HEK293 (cell line): ENCODE results near the gene TP63.

Source experiments
- CTCF ChIA-PET: fragments of 350-600 bp; formaldehyde crosslinking; extraction: SDS; loops from one replicate; lab custom pipeline; 2021; ENCODE audit warnings: antibody characterized with exemption; lab: Yijun Ruan, JAX
- POLR2A ChIA-PET: fragments of 300-600 bp; formaldehyde crosslinking; extraction: SDS; loops from one replicate; lab custom pipeline; 2020; ENCODE audit warnings: antibody characterized with exemption, inconsistent platforms; lab: Yijun Ruan, JAX
- H3K27ac ChIP-seq: fragments of 200-500 bp; sonication (Bioruptor generic); 2 replicates; pipeline ENCODE4 v1.5.1; 2014; ENCODE audit warnings: low read depth, low read length, control low read depth, inconsistent platforms; ENCODE audit errors: extremely low read depth
- H3K36me3 ChIP-seq, 2 experiments: fragments of 200-500 bp in 1 of 2; sonication (Bioruptor generic) in 1 of 2; 1 replicate in 1 of 2; 2 replicates in 1 of 2; pipeline ENCODE4 v1.5.1; 2014 to 2017; ENCODE audit warnings: inconsistent platforms in 2 of 2, low read length in 2 of 2; ENCODE audit not compliant: control insufficient read depth in 2 of 2, insufficient read depth in 1 of 2
- H3K4me1 ChIP-seq: fragments of 200-500 bp; sonication (Bioruptor generic); 2 replicates; pipeline ENCODE4 v1.5.1; 2014; ENCODE audit warnings: mild to moderate bottlenecking, low read length, inconsistent platforms; ENCODE audit not compliant: control insufficient read depth, insufficient read depth
- H3K4me3 ChIP-seq: 2 replicates; pipeline ENCODE4 v1.5.1; 2011; ENCODE audit warnings: low read depth, mild to moderate bottlenecking, control low read depth, low read length, moderate library complexity
- H3K9me3 ChIP-seq: fragments of 200-500 bp; sonication (Bioruptor generic); 2 replicates; pipeline ENCODE4 v1.5.1; 2014; ENCODE audit warnings: low read depth, low read length, inconsistent platforms; ENCODE audit not compliant: control insufficient read depth, insufficient read depth
- HOXC10 ChIP-seq: sonication (generic); formaldehyde crosslinking; IDR thresholded peaks from 2 replicates; pipeline ENCODE4 v1.8.1; 2023; ENCODE audit warnings: mild to moderate bottlenecking, missing genetic modification reagents
- SALL2 ChIP-seq: fragments of 450-650 bp; formaldehyde crosslinking; IDR thresholded peaks from 2 replicates; pipeline ENCODE4 v1.5.0; 2017; ENCODE audit warnings: missing biosample characterization, mild to moderate bottlenecking, missing genetic modification characterization, borderline replicate concordance
- ZBTB44 ChIP-seq: fragments of 450-650 bp; IDR thresholded peaks from 2 replicates; pipeline ENCODE4 v1.5.1; 2018; ENCODE audit warnings: missing biosample characterization, mild to moderate bottlenecking, missing genetic modification characterization
- ZNF148 ChIP-seq: fragments of 450-650 bp; formaldehyde crosslinking; IDR thresholded peaks from 2 replicates; pipeline ENCODE4 v1.5.0; 2017; ENCODE audit warnings: missing biosample characterization, missing genetic modification characterization, borderline replicate concordance
- ZNF184 ChIP-seq: fragments of 450-650 bp; IDR thresholded peaks from 2 replicates; pipeline ENCODE4 v1.5.1; 2018; ENCODE audit warnings: missing biosample characterization, mild to moderate bottlenecking, missing genetic modification characterization
- ZNF211 ChIP-seq: fragments of 450-650 bp; formaldehyde crosslinking; IDR thresholded peaks from 2 replicates; pipeline ENCODE4 v1.5.1; 2016; ENCODE audit warnings: low read depth, missing biosample characterization, missing genetic modification characterization
- ZNF221 ChIP-seq: fragments of 450-650 bp; formaldehyde crosslinking; IDR thresholded peaks from 2 replicates; pipeline ENCODE4 v1.5.1; 2017; ENCODE audit warnings: missing biosample characterization, missing genetic modification characterization, borderline replicate concordance
- ZNF341 ChIP-seq: fragments of 450-650 bp; formaldehyde crosslinking; IDR thresholded peaks from 2 replicates; pipeline ENCODE4; 2016; ENCODE audit warnings: low read depth, missing biosample characterization, missing genetic modification characterization
- ZNF366 ChIP-seq: fragments of 450-650 bp; formaldehyde crosslinking; conservative IDR thresholded peaks from 2 replicates; pipeline ENCODE4 v1.5.1; 2016; ENCODE audit warnings: missing biosample characterization, missing genetic modification characterization
- ZNF561 ChIP-seq: fragments of 450-650 bp; IDR thresholded peaks from 2 replicates; pipeline ENCODE4 v1.5.1; 2018; ENCODE audit warnings: missing biosample characterization, missing genetic modification characterization, borderline replicate concordance
- ZNF596 ChIP-seq: fragments of 450-650 bp; IDR thresholded peaks from 2 replicates; pipeline ENCODE4 v1.5.0; 2018; ENCODE audit warnings: missing biosample characterization, mild to moderate bottlenecking, missing genetic modification characterization, moderate library complexity
- ZNF654 ChIP-seq: fragments of 450-650 bp; formaldehyde crosslinking; IDR thresholded peaks from 2 replicates; pipeline ENCODE4 v1.5.1; 2016; ENCODE audit warnings: low read depth, missing biosample characterization, missing genetic modification characterization
- ZNF664 ChIP-seq: fragments of 450-650 bp; formaldehyde crosslinking; IDR thresholded peaks from 2 replicates; pipeline ENCODE4 v1.5.1; 2016; ENCODE audit warnings: missing biosample characterization, missing genetic modification characterization
- ZNF747 ChIP-seq: fragments of 450-650 bp; formaldehyde crosslinking; IDR thresholded peaks from 2 replicates; pipeline ENCODE4 v1.5.1; 2016; ENCODE audit warnings: missing biosample characterization, missing genetic modification characterization
- ZNF792 ChIP-seq: fragments of 450-650 bp; formaldehyde crosslinking; IDR thresholded peaks from 2 replicates; pipeline ENCODE4 v1.5.1; 2016; ENCODE audit warnings: missing biosample characterization, missing genetic modification characterization
- TF ChIP-seq, protein P1 (sequence below): IDR thresholded peaks from 2 replicates; pipeline ENCODE4 v1.6.1; 2011; ENCODE audit warnings: mild to moderate bottlenecking, low read depth, low read length, borderline replicate concordance
- TF ChIP-seq, protein P2 (sequence below): fragments of 450-650 bp; formaldehyde crosslinking; optimal IDR thresholded peaks from 2 replicates; pipeline ENCODE3; 2016; ENCODE audit warnings: missing biosample characterization, mild to moderate bottlenecking, missing genetic modification characterization
- TF ChIP-seq, protein P3 (sequence below): fragments of 450-650 bp; formaldehyde crosslinking; IDR thresholded peaks from 2 replicates; pipeline ENCODE4 v1.5.1; 2016; ENCODE audit warnings: missing biosample characterization, missing genetic modification characterization, low read depth

Gene TP63

DNA sequence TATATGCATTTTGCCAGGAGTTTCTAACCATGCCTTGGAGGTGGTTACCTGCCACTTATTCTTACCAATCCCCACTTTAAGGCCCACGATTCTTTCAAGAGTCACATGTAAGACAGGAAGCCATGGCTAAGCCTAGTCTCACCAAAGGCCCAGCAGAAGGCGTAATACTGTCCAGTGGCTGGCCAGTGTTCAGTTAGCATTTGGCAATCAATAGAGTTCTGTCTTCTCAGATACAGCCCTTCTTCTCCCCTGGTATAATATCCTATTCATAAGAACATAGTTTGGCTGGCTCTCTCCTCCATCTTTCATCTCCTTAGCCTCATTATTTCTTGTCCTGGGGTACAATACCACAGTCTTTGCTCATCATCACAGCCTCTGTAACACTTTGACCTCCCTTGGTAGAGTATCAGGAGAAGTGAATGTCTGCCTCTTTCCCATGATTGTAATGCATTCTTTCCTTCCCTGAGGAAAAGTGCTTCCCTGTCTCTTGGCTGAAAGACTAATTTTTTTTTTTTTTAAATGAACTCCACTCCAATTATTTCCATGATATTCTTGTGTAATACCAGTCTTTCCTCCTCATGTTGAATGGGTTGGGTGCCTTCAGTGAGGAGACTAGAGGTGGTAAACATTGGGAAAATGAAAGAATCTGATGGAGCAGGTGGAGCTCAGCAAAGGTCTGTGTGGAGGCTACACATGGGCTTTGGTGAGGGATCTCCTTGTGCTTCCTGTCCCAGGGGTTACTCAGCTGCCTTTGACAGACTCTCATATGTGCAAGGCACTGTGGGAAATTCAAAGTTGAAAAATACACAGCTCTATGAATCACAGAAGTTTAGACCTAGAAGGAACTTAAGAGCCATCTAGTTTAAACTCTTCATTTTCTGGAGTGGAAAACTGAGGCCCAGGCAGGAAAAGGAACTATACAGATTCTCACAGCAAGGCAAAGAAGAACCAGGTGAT, 271.3 kb downstream of the TP63 start:
- ChIA-PET POLR2A (no interaction called here), CTCF (no interaction called here)
- TF ChIP-seq ZNF654 (tag by site-specific recombination) (no peak), HOXC10 (CRISPR knock-in tag) (no peak)
- H3K4me3 ChIP-seq: no peak overlapping the region
- H3K27ac ChIP-seq: no peak overlapping the region
- no peaks in the 10 kb centered on the region for H3K4me1 ChIP-seq
- H3K36me3 ChIP-seq: no peaks in the 10 kb centered on the region
- H3K9me3 ChIP-seq: no peaks in the 10 kb centered on the region

GRCh38 chr3:189903562-189904250, 272.5 kb downstream of the TP63 start:
- no peak for TF ChIP-seq ZNF366
- TF ChIP-seq, protein P1, sequence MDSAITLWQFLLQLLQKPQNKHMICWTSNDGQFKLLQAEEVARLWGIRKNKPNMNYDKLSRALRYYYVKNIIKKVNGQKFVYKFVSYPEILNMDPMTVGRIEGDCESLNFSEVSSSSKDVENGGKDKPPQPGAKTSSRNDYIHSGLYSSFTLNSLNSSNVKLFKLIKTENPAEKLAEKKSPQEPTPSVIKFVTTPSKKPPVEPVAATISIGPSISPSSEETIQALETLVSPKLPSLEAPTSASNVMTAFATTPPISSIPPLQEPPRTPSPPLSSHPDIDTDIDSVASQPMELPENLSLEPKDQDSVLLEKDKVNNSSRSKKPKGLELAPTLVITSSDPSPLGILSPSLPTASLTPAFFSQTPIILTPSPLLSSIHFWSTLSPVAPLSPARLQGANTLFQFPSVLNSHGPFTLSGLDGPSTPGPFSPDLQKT: no peak
- no peak for TF ChIP-seq ZBTB44 (tag by site-specific recombination)
- no peak for TF ChIP-seq ZNF184 (tag by site-specific recombination)
- TF ChIP-seq ZNF211 (tag by site-specific recombination): no peak
- no peak for TF ChIP-seq ZNF596 (tag by site-specific recombination)
- TF ChIP-seq ZNF664: no peak
- TF ChIP-seq, all 188 proteins: peak for 0
- ChIA-PET CTCF (no interaction called here), POLR2A (no interaction called here)
- Histone ChIP-seq H3K36me3 (no peaks in the 10 kb centered on the region), H3K4me1 (no peaks in the 10 kb centered on the region), H3K27ac (no peak overlapping the region), H3K9me3 (no peaks in the 10 kb centered on the region), H3K4me3 (no peak overlapping the region)

DNA sequence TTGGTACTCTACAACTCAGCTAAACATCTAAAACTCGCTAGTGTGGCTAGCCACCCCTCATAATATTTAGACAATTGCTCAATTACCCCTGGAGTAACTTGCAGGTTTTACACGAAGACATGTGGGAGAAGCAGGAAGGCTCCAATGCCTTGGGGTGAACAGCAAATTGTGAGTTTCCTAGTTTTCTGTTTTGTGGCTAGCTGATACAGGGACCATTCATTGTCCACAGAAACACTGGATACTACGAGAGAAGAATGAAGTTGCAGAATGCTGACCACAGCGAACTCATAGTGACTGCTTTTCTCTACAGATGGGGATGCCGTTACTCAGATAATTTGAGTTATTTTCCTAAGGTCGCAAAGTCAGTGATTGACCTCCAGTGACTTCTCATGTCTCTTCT, 276.6 kb downstream of the TP63 start:
- Histone ChIP-seq H3K4me3 (no peak overlapping the region), H3K9me3 (no peaks in the 10 kb centered on the region), H3K36me3 (no peaks in the 10 kb centered on the region), H3K4me1 (no peaks in the 10 kb centered on the region), H3K27ac (no peak overlapping the region)
- CTCF ChIA-PET: no interaction called here
- POLR2A ChIA-PET: no interaction called here
- TF ChIP-seq ZNF221 (tag by site-specific recombination) (no peak), ZNF747 (tag by site-specific recombination) (no peak), ZNF792 (no peak), ZNF561 (tag by site-specific recombination) (no peak), HOXC10 (CRISPR knock-in tag) (no peak), SALL2 (tag by site-specific recombination) (no peak), ZNF341 (no peak), ZNF148 (no peak)
- TF ChIP-seq, protein P2, sequence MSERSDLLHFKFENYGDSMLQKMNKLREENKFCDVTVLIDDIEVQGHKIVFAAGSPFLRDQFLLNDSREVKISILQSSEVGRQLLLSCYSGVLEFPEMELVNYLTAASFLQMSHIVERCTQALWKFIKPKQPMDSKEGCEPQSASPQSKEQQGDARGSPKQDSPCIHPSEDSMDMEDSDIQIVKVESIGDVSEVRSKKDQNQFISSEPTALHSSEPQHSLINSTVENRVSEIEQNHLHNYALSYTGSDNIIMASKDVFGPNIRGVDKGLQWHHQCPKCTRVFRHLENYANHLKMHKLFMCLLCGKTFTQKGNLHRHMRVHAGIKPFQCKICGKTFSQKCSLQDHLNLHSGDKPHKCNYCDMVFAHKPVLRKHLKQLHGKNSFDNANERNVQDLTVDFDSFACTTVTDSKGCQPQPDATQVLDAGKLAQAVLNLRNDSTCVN (tag by site-specific recombination): no peak
- TF ChIP-seq, protein P3, sequence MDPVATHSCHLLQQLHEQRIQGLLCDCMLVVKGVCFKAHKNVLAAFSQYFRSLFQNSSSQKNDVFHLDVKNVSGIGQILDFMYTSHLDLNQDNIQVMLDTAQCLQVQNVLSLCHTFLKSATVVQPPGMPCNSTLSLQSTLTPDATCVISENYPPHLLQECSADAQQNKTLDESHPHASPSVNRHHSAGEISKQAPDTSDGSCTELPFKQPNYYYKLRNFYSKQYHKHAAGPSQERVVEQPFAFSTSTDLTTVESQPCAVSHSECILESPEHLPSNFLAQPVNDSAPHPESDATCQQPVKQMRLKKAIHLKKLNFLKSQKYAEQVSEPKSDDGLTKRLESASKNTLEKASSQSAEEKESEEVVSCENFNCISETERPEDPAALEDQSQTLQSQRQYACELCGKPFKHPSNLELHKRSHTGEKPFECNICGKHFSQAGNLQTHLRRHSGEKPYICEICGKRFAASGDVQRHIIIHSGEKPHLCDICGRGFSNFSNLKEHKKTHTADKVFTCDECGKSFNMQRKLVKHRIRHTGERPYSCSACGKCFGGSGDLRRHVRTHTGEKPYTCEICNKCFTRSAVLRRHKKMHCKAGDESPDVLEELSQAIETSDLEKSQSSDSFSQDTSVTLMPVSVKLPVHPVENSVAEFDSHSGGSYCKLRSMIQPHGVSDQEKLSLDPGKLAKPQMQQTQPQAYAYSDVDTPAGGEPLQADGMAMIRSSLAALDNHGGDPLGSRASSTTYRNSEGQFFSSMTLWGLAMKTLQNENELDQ (tag by site-specific recombination): no peak
